Natural killer cell treated with Interleukin-12 subunit alpha and Interleukin-12 subunit beta and Interleukin-15 and Interleukin-18, amount 100 ng/mL, for 72 hours (primary cell): ENCODE measurements around the gene NKAPL. TPM values are rescaled to one million over a fixed set of nuclear protein-coding genes. Genes with fewer than 3 reads are reported as not detected.

ENCODE experiments used
- ATAC-seq, 2 donors: fragments of 150-1000 bp; cut with Tn5 transposase in 1 of 2; sonication (Bioruptor Pico), chemical (Tn5 transposase) in 1 of 2; 2 replicates each; pipeline ENCODE4 v1.10.0; 2021
- DNase-seq: peaks from one replicate; pipeline ENCODE4 v3.0.0; 2022; ENCODE audit warnings: low spot score
- H3K27ac Mint-ChIP-seq, 2 donors: 1 replicate in 1 of 2; 2 replicates in 1 of 2; pipeline ENCODE4 v1.8.0; 2022; ENCODE audit warnings: mixed read lengths in 2 of 2, mild to moderate bottlenecking in 1 of 2, moderate library complexity in 1 of 2
- H3K27me3 Mint-ChIP-seq, 2 donors: 1 replicate in 1 of 2; 2 replicates in 1 of 2; pipeline ENCODE4 v1.8.0; 2022; ENCODE audit warnings: mixed read lengths in 2 of 2
- H3K36me3 Mint-ChIP-seq: one replicate; pipeline ENCODE4 v1.8.0; 2022; ENCODE audit warnings: mixed read lengths
- H3K4me1 Mint-ChIP-seq, 2 donors: 1 replicate in 1 of 2; 2 replicates in 1 of 2; pipeline ENCODE4 v1.8.0; 2022; ENCODE audit warnings: low read depth in 2 of 2, mixed read lengths in 2 of 2, mild to moderate bottlenecking in 1 of 2
- H3K4me3 Mint-ChIP-seq: one replicate; pipeline ENCODE4 v1.8.0; 2022; ENCODE audit warnings: mixed read lengths
- H3K9me3 Mint-ChIP-seq: 2 replicates; pipeline ENCODE4 v1.8.0; 2022; ENCODE audit warnings: mixed read lengths
- total RNA-seq, 2 donors: library from RNA; stranded (reverse); gene quantifications; one replicate each; pipeline ENCODE4 v1.2.3, GENCODE V29; 2022

Gene NKAPL
- total RNA-seq, 2 donors from 2014 or later: 0.45 TPM; not detected in 1

DNA sequence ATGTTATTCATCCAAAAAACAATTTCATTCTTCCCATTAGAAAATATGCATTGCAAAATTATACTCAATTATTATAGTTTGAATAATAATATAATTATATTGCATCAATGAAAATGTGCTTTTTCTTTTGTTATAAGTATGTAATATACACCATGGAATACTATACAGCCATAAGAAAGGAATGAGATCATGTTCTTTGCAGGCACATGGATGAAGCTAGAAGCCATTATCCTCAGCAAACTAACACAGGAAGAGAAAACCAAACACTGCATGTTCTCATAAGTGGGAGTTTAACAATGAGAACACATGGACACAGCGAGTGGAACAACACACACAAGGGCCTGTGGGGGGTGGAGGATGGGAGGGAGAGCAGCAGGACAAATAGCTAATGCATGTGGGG lies 2.1 kb upstream of the NKAPL start:
- H3K27me3 Mint-ChIP-seq: peaks cover 26 to 34% of the 10 kb centered on the region in 2 donors

DNA sequence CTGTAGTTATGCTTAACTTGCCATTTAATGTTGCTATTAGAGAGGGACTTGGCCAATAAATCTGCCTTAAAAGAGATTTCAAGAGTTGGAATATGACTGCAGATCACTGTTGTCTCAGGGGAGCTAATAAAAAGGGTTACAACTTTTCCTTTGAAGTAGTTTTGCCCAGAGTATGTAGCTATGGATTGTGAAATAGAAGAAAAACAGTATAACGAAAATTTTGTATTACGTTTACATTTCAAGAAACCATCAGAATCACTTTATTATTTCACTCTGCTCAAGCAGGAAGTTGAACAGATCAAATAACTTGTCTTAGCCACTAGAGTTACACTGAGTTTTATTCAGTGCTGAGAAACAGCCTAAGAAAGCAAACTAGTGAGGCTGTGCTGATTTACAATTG lies 4.8 kb downstream of the NKAPL start:
- Mint-ChIP-seq H3K27me3 (peaks cover 21 to 31% of the 10 kb centered on the region in 2 donors), H3K36me3 (peaks cover 16% of the 10 kb centered on the region), H3K9me3 (peaks cover 4% of the 10 kb centered on the region), H3K27ac (no peak overlapping the region), H3K4me1 (peaks cover under 1 to 3% of the 10 kb centered on the region in 2 donors), H3K4me3 (no peak overlapping the region)
- ATAC-seq (no peak), DNase-seq (no peak)

More for the DNA sequence above, 2.1 kb upstream of the NKAPL start:
- H3K27ac Mint-ChIP-seq: no peak overlapping the region
- DNase-seq: no peak
- H3K4me3 Mint-ChIP-seq: no peak overlapping the region
- peaks cover 14 to 17% of the 10 kb centered on the region in 2 donors for H3K4me1 Mint-ChIP-seq
- ATAC-seq: no peak
- H3K36me3 Mint-ChIP-seq: peaks cover 27% of the 10 kb centered on the region
- peaks cover 9% of the 10 kb centered on the region for H3K9me3 Mint-ChIP-seq

DNA sequence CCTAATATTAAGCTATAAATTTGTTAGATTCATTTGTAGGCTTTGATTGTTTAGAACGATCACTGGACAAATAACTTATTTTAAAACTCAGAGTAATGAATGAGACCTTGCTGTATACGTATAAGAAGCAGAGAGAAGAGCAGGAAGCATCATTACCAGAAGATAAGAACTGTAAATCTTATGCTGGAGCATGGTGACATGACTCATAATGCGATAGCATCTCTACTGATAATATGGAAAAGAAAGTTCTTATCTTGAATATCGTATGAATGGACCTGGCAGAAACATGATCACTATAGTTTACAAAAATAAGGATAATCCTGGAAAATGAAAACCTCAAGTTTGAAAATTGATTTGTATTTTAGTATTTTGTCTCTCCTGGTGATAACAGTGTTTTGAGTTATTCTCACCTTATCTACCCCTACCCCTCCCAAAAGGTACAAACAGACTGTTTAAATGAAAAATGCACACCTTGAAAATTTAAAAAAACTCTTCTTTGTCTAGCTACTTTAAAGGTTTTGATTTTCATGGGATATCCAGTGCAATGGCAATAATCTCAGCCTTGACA lies 5.8 kb downstream of the NKAPL start:
- peaks cover 4 to 6% of the 10 kb centered on the region in 2 donors for H3K4me1 Mint-ChIP-seq
- no peak overlapping the region for H3K27ac Mint-ChIP-seq
- H3K4me3 Mint-ChIP-seq: no peak overlapping the region
- H3K36me3 Mint-ChIP-seq: peaks cover 10% of the 10 kb centered on the region
- ATAC-seq: no peak
- peaks cover 16 to 25% of the 10 kb centered on the region in 2 donors for H3K27me3 Mint-ChIP-seq
- no peaks in the 10 kb centered on the region for H3K9me3 Mint-ChIP-seq
- no peak for DNase-seq

DNA sequence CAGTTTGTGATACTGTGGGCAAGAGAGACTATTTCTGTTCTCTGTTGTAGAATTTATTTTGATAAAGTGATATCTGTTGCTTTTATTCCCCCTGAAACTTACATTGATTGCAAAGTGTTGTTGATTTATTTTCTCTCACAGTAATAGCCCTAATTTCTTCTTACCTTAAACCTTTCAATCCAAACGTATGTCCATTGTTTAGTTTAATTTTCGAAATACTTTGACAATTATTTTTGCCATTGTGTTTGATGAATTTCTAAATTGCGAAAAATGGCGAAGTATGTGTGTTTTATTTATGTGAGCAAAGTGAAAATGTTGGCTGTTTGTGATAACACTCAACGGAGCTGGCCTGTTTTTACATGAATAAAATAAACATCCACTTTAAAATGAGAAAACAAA lies 7.5 kb downstream of the NKAPL start:
- Mint-ChIP-seq H3K36me3 (no peaks in the 10 kb centered on the region), H3K9me3 (no peaks in the 10 kb centered on the region), H3K27me3 (peaks cover 9 to 13% of the 10 kb centered on the region in 2 donors), H3K4me1 (peaks cover 6 to 14% of the 10 kb centered on the region in 2 donors), H3K27ac (no peak overlapping the region), H3K4me3 (no peak overlapping the region)
- DNase-seq: no peak
- ATAC-seq: no peak

DNA sequence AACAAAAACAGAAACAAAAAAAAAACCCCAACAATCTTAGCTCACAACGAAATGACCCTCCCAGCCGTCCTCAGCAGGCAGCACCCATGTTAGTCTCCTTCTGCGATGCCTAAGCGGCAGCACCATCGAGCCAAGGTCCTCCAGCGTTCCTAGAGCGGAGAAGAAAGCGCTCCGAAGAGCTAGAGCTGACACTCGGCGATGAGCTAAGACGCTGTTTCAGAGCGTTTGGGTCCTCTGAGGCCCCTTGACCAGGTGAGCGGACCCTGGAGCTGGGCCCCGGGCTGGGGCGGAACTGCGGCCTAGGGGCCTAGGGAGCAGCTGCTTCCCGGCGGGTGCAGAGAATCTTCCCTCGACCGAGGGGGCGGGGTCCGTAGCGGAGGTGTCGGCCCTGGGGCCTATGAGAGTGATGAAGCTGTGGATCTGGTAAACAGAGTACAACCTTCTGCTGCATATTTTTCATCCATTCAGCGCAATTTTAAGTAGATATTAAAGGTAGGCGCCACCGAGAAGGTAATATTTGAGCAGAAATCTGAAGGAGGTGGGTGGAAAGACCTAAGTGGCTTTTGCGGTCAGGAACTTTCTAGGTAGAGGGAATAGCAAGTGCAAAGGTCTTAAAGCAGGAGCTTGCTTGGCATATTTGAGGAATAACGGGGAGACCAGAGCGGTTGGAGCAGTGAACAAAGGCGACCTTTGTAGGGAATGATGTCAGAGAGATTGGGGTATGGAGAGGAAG lies 8.0 kb downstream of the NKAPL start, which contains the start of gene ZSCAN26:
Gene ZSCAN26 (plus strand): TSS at position 182 of the 733 bp plus-strand sequence. CDS start 4,777 bp downstream, outside the sequence.
- Mint-ChIP-seq H3K27me3 (peaks cover 7 to 9% of the 10 kb centered on the region in 2 donors), H3K27ac (no peak within 1 kb of the TSS), H3K4me3 (no peak within 1 kb of the TSS), H3K9me3 (no peaks in the 10 kb centered on the region), H3K36me3 (no peaks in the 10 kb centered on the region), H3K4me1 (peaks cover 6 to 14% of the 10 kb centered on the region in 2 donors)
- peak; percentile 88 for DNase-seq
- ATAC-seq: peak; percentile 94

DNA sequence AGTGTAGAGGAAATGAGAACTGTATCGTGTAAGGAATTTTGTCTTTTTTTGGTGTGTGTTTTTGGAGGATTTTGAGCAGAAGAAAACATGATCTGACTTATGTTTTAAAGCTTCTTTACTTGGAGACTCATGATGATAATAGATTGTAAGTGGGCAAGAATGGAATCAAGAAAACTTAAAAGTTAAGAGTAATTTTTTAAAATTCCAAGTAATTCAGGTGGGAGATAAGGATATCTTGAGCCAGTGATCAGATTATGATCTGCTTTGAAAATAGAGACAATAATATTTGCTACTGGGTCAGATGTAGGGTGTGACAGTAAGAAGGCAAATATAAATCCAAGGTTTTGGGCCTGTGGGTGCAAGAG lies 8.6 kb downstream of the NKAPL start:
- H3K27me3 Mint-ChIP-seq: peaks cover 7 to 9% of the 10 kb centered on the region in 2 donors

DNA sequence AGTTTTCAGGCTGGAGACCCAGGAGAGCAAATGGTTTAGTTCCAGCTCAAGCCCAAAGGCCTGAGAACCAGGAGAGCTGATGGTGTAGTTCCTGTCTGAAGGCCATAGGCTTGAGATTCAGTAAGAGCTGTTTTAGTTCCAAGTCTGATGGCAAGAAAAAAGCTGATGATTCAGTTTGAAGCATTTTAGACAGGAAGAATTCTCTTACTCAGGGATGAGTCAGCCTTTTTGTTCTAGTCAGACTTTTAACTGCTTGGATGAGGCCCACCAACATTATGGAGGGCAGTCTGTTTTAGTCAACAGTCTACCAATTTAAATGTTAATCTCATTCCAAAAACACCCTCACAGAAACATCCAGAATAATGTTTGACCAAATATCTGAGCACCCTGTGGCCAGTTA lies 10.4 kb downstream of the NKAPL start:
- peak in 1 of 2 donors; percentile 52 for ATAC-seq
- Mint-ChIP-seq H3K27me3 (peaks cover 2 to 5% of the 10 kb centered on the region in 2 donors), H3K36me3 (peaks cover 7% of the 10 kb centered on the region), H3K27ac (peak overlapping the region; percentile 47 to 58), H3K9me3 (no peaks in the 10 kb centered on the region), H3K4me3 (no peak overlapping the region), H3K4me1 (peaks cover 6 to 14% of the 10 kb centered on the region in 2 donors)
- DNase-seq: no peak

More for the DNA sequence above, 8.6 kb downstream of the NKAPL start:
- ATAC-seq (no peak), DNase-seq (no peak)
- Mint-ChIP-seq H3K4me3 (no peak overlapping the region), H3K4me1 (peaks cover 6 to 14% of the 10 kb centered on the region in 2 donors), H3K27ac (no peak overlapping the region), H3K9me3 (no peaks in the 10 kb centered on the region), H3K36me3 (no peaks in the 10 kb centered on the region)

DNA sequence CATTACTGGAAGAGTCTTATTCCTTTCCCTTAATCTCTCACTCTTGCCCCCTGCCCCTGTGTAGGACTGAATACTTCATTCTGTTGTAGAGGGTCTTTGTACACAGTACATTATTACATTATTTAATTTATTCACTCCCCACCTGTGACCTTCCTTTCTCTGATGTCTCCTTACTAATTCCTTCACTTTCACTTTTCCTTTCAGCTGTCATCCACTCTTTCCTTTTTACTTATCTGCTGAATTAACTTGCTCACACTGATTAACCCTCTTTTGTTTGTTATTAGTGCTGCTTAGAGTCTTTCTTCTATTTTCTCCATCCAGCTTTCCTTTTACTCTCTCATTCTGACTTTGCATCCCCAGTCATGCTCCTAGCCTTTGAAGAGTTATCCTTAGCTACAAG lies 15.8 kb downstream of the NKAPL start:
- H3K4me1 Mint-ChIP-seq: peaks cover 4 to 16% of the 10 kb centered on the region in 2 donors
- no peaks in the 10 kb centered on the region for H3K9me3 Mint-ChIP-seq
- peaks cover 31% of the 10 kb centered on the region for H3K36me3 Mint-ChIP-seq
- DNase-seq (no peak), ATAC-seq (no peak)
- no peak overlapping the region for H3K4me3 Mint-ChIP-seq
- H3K27me3 Mint-ChIP-seq: no peaks in the 10 kb centered on the region
- peak overlapping the region in 1 of 2 donors; percentile 8 for H3K27ac Mint-ChIP-seq

DNA sequence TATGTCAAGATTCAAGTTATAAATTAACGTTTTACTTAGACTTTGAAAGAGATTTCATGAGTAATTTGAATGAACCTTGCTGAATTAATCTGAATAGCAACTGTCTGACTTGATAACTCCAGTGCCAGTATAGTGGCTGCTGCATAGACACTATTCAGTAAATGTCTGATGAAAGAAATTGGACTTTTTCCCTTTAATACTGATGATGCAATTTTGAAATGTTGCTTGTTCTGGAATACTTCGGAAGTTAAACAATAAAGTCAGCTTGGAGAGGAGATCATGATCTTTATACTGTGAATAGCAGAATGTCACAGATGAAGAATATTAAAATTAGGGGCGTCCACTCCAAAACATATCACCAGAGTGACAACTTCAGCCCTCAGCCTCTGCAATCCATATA lies 18.6 kb downstream of the NKAPL start:
- ATAC-seq (no peak), DNase-seq (no peak)
- Mint-ChIP-seq H3K27me3 (peaks cover 11% of the 10 kb centered on the region in 2 donors), H3K27ac (no peak overlapping the region), H3K36me3 (peaks cover 42% of the 10 kb centered on the region), H3K4me3 (no peak overlapping the region), H3K4me1 (peaks cover 14 to 18% of the 10 kb centered on the region in 2 donors), H3K9me3 (no peaks in the 10 kb centered on the region)

DNA sequence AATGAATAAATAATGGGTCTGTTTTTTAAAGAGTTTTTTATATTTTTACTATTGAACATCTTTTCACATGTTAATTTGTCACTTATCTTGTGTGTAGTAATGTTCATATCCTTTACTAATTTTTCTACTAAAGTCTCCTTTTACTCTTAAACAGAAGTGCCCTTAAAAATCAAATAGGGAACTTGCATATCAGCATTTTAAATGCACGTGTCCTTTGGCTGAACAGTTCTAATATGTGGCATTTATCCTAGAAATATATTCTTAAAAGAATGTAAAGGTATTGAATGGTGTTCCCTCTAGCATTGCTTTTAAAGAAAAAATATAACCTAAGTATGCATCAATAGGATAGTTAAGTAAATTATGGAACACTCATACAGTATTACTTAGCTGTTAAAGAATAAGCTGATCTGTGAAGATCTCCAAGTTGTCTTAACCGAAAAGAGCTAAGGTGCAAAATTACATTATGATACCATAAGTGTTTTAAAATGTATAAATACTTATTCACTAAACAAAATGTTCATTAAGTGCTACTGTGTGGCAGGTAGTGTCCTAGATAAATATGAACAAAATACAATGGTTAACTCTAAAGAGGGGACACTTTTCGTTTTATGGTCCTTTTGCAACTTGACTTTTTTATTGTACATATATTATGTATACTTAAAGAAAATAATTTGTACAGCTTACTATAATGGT lies 21.6 kb downstream of the NKAPL start:
- Mint-ChIP-seq H3K4me1 (peaks cover 10 to 12% of the 10 kb centered on the region in 2 donors), H3K27ac (no peak overlapping the region), H3K9me3 (no peaks in the 10 kb centered on the region), H3K36me3 (peaks cover 28% of the 10 kb centered on the region), H3K4me3 (peak overlapping the region; percentile 77), H3K27me3 (peaks cover 23% of the 10 kb centered on the region in 2 donors)
- no peak for ATAC-seq
- no peak for DNase-seq

DNA sequence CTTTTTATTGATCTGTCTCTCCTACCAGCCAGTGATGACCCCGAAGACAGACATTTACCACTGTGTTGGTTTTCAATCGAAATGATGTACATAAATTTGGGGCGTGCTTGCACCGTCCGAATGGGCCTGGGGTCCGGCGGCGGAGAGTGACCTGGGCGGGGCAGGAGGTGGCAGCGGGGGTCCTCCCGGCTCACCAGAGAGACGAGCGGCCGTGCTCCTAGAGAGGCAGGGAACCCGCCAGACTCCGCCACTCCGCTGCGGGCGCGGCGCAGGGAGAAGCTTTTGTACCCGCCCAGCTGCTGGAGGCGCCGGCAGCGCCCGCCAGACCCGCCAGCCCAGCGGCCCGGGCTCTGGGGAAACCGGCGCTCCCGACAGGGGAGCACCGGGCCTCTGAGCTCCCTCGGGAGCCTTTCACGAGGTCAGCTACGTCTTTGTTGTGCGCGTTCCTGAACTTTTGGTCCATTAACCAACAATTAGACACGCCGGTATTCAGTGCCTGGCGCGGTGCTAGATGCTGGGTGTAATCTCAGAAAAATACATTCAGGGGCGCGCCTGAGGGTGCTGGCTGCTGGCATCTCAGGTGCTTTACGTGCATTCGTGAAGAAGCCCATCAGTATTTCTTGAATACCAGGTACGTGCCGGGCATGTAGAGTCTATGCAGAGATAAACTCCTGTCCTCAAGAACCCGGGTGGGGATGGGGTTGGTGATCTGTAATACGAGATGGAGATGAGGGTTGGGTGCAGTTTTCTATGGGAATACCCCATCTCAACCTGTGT lies 22.4 kb downstream of the NKAPL start, which contains the start of gene PGBD1:
Gene PGBD1 (plus strand): TSS at position 285 of the 777 bp plus-strand sequence. CDS start 2,242 bp downstream, outside the sequence.
- H3K27ac Mint-ChIP-seq: no peak within 1 kb of the TSS
- H3K9me3 Mint-ChIP-seq: no peaks in the 10 kb centered on the region
- peaks cover 23 to 26% of the 10 kb centered on the region in 2 donors for H3K27me3 Mint-ChIP-seq
- H3K36me3 Mint-ChIP-seq: peaks cover 21% of the 10 kb centered on the region
- ATAC-seq (peak; percentile 91 to 92), DNase-seq (peak; percentile 71)
- H3K4me3 Mint-ChIP-seq: peak within 1 kb of the TSS; percentile 77
- H3K4me1 Mint-ChIP-seq: peaks cover 10 to 12% of the 10 kb centered on the region in 2 donors

DNA sequence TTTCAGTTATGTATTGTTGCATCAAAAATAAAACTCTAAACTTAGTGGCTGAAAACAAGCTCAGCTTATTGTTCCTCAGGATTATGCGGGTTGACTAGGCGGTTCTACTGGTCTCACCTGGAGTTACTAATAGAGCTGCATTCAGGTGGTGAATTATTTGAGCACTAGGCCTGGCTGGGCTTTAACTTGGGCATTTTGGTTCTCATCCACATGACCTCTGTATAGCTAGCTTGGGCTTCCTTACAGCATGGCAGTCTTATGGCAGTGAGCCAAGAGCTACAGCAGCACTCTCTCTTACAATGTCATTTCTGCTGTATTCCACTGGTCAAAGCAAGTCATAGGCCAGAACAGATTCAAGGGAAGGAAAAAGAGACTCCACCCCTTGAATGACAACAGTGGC lies 23.8 kb downstream of the NKAPL start:
- ATAC-seq (no peak), DNase-seq (no peak)
- H3K4me1 Mint-ChIP-seq: peaks cover 10 to 12% of the 10 kb centered on the region in 2 donors
- no peak overlapping the region for H3K27ac Mint-ChIP-seq
- H3K9me3 Mint-ChIP-seq: no peaks in the 10 kb centered on the region
- peaks cover 23 to 30% of the 10 kb centered on the region in 2 donors for H3K27me3 Mint-ChIP-seq
- peak overlapping the region; percentile 22 for H3K4me3 Mint-ChIP-seq
- H3K36me3 Mint-ChIP-seq: peaks cover 13% of the 10 kb centered on the region

DNA sequence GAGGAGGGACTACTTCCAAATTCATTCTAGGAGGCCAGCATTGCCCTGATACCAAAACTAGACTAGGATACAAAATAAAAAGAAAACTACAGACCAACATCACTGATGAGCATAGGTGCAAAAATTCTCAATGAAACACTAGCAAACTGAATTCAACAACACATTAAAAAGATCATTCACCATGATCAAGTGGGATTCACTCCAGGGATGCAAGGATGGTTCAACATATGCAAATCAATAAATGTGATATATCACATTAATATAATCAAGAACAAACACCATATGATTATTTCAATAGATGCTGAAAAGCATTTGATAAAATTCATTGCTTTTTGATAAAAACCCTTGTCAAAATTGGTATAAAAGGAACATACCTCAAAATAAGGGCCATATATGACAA lies 32.5 kb downstream of the NKAPL start:
- no peak overlapping the region for H3K27ac Mint-ChIP-seq

More for the DNA sequence above, 32.5 kb downstream of the NKAPL start:
- no peaks in the 10 kb centered on the region for H3K4me1 Mint-ChIP-seq
- DNase-seq (no peak), ATAC-seq (no peak)
- H3K9me3 Mint-ChIP-seq: no peaks in the 10 kb centered on the region
- H3K4me3 Mint-ChIP-seq: no peak overlapping the region
- H3K36me3 Mint-ChIP-seq: no peaks in the 10 kb centered on the region
- peaks cover 2 to 3% of the 10 kb centered on the region in 2 donors for H3K27me3 Mint-ChIP-seq
